Activated CD4-positive, alpha-beta T cell treated with anti-CD3 and anti-CD28 coated beads, Interleukin-10, Interleukin-2, amounts not matched to agents 100 ng/mL and 50 ng/mL, durations not matched to agents 16 hours and 8 hours (primary cell): Measurements from ENCODE around the gene OXCT1.

Source experiments
- DNase-seq: peaks from one replicate; pipeline ENCODE4 v3.0.0-alpha.2; 2020

OXCT1 gene

DNA sequence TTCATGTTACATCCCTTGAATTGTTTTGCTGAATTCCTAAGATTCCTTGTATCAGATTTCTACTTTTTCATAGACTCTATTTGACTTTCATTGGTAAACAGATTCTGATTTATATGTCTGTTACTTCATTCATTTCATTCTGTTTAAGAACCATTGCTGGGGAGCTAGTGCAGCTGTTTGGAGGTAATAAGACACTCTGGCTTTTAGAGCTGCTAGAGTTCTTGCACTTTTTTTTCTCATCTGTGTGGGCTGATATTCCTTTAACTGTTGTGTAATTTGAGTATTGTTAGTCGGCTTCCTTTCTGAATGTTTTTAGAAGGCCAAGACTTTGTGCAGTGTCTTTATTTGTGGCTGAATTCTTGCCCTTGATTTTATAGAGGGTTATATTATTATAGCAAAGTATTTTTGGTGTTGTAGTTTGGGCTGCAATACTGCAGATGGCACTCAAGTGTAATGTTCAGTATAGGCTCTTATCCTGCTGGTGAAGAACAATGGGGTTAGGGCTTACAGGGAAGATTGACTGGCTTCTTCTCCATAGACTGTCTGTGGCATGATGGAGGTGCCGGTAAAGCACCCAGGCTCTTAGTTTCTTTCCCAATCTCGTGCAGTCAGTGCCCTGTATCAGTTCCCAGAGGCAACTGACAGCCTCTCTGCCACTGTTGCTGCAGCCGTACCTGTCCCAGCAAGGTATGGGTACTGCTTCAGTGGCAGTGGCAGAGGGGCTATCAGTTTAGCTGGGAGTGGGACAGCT is 162.2 kb downstream of the OXCT1 start:
- DNase-seq, result peak; percentile 12

- peak; percentile 15 for DNase-seq
Observed at GRCh38 chr5:41695920-41696582, 174.2 kb downstream of the OXCT1 start.

DNA sequence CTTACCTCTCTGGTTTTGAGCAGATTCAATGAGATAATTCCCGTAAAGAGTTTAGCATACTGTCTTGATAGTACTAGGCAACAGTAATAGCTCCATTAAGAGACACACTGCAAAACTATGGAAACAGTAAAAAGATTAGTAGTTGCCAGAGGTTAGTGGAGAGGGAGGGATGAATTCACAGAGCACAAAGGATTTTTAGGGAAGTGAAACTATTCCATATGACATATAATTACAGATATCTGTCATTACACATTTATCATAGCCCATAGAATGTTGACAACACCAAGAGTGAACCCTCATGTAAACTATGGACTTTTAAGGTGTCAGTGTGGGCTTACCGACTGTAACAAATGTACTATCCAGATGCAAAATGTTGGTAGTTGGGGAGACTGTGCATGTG is 183.5 kb downstream of the OXCT1 start:
- DNase-seq, result no peak

GRCh38 chr5:41686191-41686590 is 184.0 kb downstream of the OXCT1 start:
- no peak for DNase-seq

DNA sequence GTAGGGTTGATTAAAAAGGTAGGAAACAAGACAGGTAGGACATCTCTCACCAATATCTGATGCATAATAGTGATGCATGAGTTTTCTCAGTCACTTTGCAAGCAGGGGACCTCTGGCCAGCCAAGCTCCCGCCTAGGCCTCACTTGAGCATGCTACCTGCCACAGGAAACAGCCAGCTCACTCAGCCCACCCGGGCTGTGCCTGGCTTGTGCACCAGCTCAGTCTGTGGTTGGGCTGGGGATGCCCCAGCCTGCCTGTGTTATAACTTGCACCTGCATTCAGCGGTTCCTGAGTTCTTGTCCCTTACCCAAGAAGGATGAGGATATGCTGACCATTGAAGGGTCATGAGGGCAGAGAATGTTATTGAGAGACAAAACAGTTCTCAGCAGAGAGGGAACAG is 187.0 kb downstream of the OXCT1 start:
- peak; percentile 5 for DNase-seq

DNA sequence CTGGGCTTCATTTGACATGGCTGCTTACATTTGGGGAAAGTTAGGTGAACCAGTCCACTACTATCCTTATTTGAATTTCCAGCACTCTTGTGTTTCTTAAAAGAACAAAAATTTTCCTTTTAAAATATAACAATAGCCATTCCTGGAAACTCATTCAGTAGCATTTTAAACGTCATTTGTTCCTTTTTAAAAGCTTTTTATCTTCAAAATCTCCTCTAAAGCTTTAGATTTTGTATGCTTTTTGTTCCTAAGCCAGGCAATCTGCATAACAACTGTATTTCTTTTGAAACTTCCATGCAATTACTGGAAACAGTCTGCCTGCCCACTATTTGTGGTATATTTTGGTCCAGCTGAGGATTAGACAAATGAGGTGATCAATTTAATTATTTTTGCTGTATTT is 187.6 kb downstream of the OXCT1 start:
- DNase-seq, result no peak

DNA sequence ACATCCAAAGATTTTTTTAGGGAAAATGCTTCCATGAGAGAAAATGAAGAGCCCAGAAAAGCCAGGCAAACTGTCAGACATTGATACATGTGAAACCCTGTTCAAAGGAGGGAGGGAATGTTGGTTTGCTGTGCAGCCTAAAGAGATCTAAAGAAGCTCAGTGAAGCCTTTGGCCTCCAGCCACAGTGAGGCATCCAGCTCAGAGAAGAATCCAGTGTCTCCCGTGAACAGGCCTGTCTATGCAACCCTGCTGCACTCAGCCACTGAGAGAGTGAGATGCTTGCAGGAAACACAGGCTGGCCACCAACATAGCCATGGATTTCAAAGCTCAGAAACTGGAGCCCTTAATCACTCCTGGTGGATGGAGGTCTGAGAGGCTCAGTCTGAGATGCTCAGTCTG is 188.4 kb downstream of the OXCT1 start:
- DNase-seq, result no peak
